ENCODE data around the gene PRAMEF7.
"Not testable (repeated sequence)": the region's sequence is repeated elsewhere in the genome, so short reads cannot be mapped to it uniquely, and the experiment has no call there.

DNA sequence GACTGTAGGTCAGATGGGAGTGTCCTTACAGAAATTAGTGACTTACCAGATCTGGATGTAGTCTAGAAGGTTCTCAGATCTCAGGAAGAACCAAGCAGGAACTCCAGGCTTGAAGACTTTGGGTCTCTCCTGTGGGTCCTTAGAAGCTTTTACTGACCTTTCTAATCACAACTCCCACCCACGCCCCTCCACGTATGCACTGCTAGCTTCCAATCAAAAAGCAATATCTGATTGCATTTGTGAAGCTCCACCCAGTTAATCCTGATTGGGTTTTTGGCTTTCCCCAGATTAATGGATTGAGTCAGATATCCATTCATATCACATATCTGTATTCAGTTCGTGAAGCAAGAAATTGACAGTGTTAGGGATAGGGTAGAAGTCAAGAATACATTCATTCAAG, 30.3 kb upstream of the PRAMEF7 start, which contains the start of gene PRAMEF4:
- TF ChIP-seq EZH2 (IDR thresholded peaks at IDR 0.05; ENCODE audit: low read length); CTCF (optimal IDR thresholded peaks at IDR 0.05 in 1 of 3, IDR thresholded peaks at IDR 0.05 in 1 of 3, conservative IDR thresholded peaks at IDR 0.05 in 1 of 3; ENCODE audit: extremely low read depth in 1 of 3, insufficient read depth in 2 of 3, low read length in 3 of 3): not testable (repeated sequence)

Measured in keratinocyte (primary cell).